Left ventricle myocardium inferior (tissue), 1 donor: Measurements from ENCODE around the gene OR4C6. TPM values are rescaled to one million over a fixed set of nuclear protein-coding genes. Genes with fewer than 3 reads are reported as not detected.

Source experiments
- DNase-seq: peaks from one replicate; pipeline ENCODE4 v3.0.0-alpha.2; 2020
- H3K27ac ChIP-seq: fragments of 200-600 bp; replicated peaks from 2 replicates; pipeline ENCODE4 v1.8.0; 2021
- H3K27me3 ChIP-seq: fragments of 200-600 bp; 2 replicates; pipeline ENCODE4 v1.8.0; 2021; ENCODE audit warnings: low read depth
- H3K36me3 ChIP-seq: fragments of 200-600 bp; 2 replicates; pipeline ENCODE4 v1.8.0; 2021
- H3K4me1 ChIP-seq: fragments of 200-600 bp; 2 replicates; pipeline ENCODE4 v1.8.0; 2021
- H3K4me3 ChIP-seq: fragments of 200-600 bp; 2 replicates; pipeline ENCODE4 v1.8.0; 2021; ENCODE audit warnings: mild to moderate bottlenecking, moderate library complexity
- H3K9me3 ChIP-seq: fragments of 200-600 bp; replicated peaks from 2 replicates; pipeline ENCODE4 v1.8.0; 2021
- intact Hi-C: fragments of 100-400 bp; cut with micrococcal nuclease; formaldehyde crosslinking; loops from one replicate; pipeline ENCODE4 v1.11.0; 2022
- long read RNA-seq: library from polyadenylated mRNA; unstranded; transcript quantifications from one replicate; pipeline ENCODE4 v2.0.0, GENCODE V29; 2021
- total RNA-seq: library from RNA; stranded (reverse); fragmentation: NEBNext Ultra II Directional; extraction: Animal tissue kit (Norgen Biotek cat#: 25700); gene quantifications from one replicate; pipeline ENCODE4 v1.2.1, GENCODE V29; 2021
- TF ChIP-seq, protein P1 (sequence below): fragments of 200-600 bp; IDR thresholded peaks from 2 replicates; pipeline ENCODE4 v1.8.0; 2021; ENCODE audit warnings: antibody characterized with exemption, mild to moderate bottlenecking, borderline replicate concordance
- donor health status: DM: no; HTN: yes; CAD: no; lungs with severe emphysema.

OR4C6 gene
- total RNA-seq = not detected
- long read RNA-seq = 0 reads

DNA sequence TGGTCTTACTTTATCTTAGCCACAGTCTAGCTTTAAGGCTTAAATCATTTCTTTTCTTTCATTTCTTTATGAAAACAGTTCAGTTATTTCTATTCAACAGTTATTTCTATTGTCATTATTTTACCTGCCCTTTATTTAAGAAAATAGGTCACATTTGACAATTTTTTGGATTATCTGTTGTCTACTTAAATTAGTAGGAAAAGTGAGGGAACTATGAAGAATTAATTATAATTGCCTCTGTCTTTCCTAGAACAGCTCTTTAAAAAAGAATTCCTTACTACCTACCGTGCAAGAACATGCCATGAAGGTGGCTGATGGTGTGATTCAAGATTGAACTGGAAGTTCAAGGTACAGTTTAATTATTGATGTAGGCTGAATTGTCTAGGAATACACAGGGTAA, at the start of gene OR4C6:
TSS of gene OR4C6 (plus strand) at position 301 of the 400 bp plus-strand sequence. CDS start 2,966 bp downstream, outside the sequence.
- intact Hi-C loops = no loop called here
- DNase-seq = no peak
- H3K4me1 ChIP-seq = no peaks in the 10 kb centered on the region
- no peaks in the 10 kb centered on the region for H3K36me3 ChIP-seq
- no peaks in the 10 kb centered on the region for H3K9me3 ChIP-seq
- TF ChIP-seq, protein P1, sequence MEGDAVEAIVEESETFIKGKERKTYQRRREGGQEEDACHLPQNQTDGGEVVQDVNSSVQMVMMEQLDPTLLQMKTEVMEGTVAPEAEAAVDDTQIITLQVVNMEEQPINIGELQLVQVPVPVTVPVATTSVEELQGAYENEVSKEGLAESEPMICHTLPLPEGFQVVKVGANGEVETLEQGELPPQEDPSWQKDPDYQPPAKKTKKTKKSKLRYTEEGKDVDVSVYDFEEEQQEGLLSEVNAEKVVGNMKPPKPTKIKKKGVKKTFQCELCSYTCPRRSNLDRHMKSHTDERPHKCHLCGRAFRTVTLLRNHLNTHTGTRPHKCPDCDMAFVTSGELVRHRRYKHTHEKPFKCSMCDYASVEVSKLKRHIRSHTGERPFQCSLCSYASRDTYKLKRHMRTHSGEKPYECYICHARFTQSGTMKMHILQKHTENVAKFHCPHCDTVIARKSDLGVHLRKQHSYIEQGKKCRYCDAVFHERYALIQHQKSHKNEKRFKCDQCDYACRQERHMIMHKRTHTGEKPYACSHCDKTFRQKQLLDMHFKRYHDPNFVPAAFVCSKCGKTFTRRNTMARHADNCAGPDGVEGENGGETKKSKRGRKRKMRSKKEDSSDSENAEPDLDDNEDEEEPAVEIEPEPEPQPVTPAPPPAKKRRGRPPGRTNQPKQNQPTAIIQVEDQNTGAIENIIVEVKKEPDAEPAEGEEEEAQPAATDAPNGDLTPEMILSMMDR = no peak
- H3K27me3 ChIP-seq = no peaks in the 10 kb centered on the region
- H3K27ac ChIP-seq = no peak within 1 kb of the TSS
- H3K4me3 ChIP-seq = no peak within 1 kb of the TSS

DNA sequence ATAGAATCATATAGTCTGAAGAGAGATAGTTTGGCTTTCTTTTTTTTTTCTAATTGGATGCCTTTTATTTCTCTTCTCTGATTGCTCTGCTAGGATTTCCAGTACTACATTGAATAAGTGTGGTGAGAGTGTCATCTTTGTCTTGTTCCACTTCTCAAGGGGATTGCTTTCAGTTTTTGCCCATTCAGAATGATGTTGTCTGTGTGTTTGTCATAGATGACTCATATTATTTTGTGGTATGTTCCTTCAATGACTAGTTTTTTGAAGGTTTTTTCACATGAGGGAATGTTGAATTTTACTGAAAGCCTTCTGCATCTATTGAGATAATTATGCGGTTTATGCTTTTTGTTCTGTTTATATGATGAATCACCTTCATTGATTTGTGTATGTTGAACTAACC, 37.5 kb upstream of the OR4C6 start:
- Histone ChIP-seq H3K4me1 (no peaks in the 10 kb centered on the region), H3K4me3 (no peak overlapping the region), H3K27ac (no peak overlapping the region), H3K9me3 (peaks cover 75% of the 10 kb centered on the region), H3K27me3 (no peaks in the 10 kb centered on the region), H3K36me3 (no peaks in the 10 kb centered on the region)
- TF ChIP-seq, protein P1 = no peak
- DNase-seq = no peak
- intact Hi-C loops = no loop called here

- no peak for DNase-seq
- H3K36me3 ChIP-seq = no peaks in the 10 kb centered on the region
- H3K27ac ChIP-seq = no peak within 1 kb of the TSS
- H3K4me1 ChIP-seq = no peaks in the 10 kb centered on the region
- H3K4me3 ChIP-seq = no peak within 1 kb of the TSS
- intact Hi-C loops = no loop called here
- H3K9me3 ChIP-seq = peaks cover 27% of the 10 kb centered on the region
- H3K27me3 ChIP-seq = no peaks in the 10 kb centered on the region
- TF ChIP-seq, protein P1 = no peak
These were observed 27.2 kb upstream of the OR4C6 start, which contains the start of gene OR4P4 for GRCh38 chr11:55634813-55635212. Gene OR4P4, plus strand, starts transcription at chr11:55635113.

GRCh38 chr11:55648027-55648426, 14.0 kb upstream of the OR4C6 start, which contains the start of gene OR4S2:
Gene OR4S2, plus strand, starts transcription at chr11:55648327. Its CDS starts 2,577 bp downstream, at chr11:55650904.
- H3K4me3 ChIP-seq = no peak within 1 kb of the TSS
- H3K4me1 ChIP-seq = no peaks in the 10 kb centered on the region
- H3K27ac ChIP-seq = no peak within 1 kb of the TSS
- intact Hi-C loops = no loop called here
- no peak for DNase-seq
- H3K36me3 ChIP-seq = no peaks in the 10 kb centered on the region
- H3K27me3 ChIP-seq = no peaks in the 10 kb centered on the region
- peaks cover 12% of the 10 kb centered on the region for H3K9me3 ChIP-seq
- TF ChIP-seq, protein P1 = no peak

GRCh38 chr11:55652560-55652959, 9.4 kb upstream of the OR4C6 start:
- no peak overlapping the region for H3K4me3 ChIP-seq
- DNase-seq = no peak
- no peaks in the 10 kb centered on the region for H3K4me1 ChIP-seq
- H3K27me3 ChIP-seq = no peaks in the 10 kb centered on the region
- H3K27ac ChIP-seq = no peak overlapping the region
- H3K36me3 ChIP-seq = no peaks in the 10 kb centered on the region
- no peaks in the 10 kb centered on the region for H3K9me3 ChIP-seq
- intact Hi-C loops = no loop called here
- TF ChIP-seq, protein P1 = no peak
